Adrenal gland (tissue), 5 donors: ENCODE measurements around the gene IRS2.

Source experiments
- POLR2A ChIP-seq, 2 donors: fragments of 450-650 bp; IDR thresholded peaks; one replicate each; pipeline ENCODE4 v1.6.1; 2017; ENCODE audit warnings: antibody characterized with exemption in 2 of 2, mild to moderate bottlenecking in 2 of 2, moderate library complexity in 1 of 2
- TF ChIP-seq, protein P1 (sequence below), 6 experiments: fragments of 450-650 bp in 4 of 6; fragments of 200-600 bp in 2 of 6; sonication (generic) in 1 of 6; IDR thresholded peaks; 1 replicate in 5 of 6; 2 replicates in 1 of 6; pipeline versions ENCODE4 v1.5.1 to v1.8.0; 2016 to 2021; ENCODE audit warnings: antibody characterized with exemption in 6 of 6, mild to moderate bottlenecking in 2 of 6, moderate library complexity in 1 of 6
- donor health status: DM: no; HTN: no; CAD: no.

GRCh38 chr13:109740721-109741120 is 45.7 kb downstream of the IRS2 start:
- TF ChIP-seq, protein P1, sequence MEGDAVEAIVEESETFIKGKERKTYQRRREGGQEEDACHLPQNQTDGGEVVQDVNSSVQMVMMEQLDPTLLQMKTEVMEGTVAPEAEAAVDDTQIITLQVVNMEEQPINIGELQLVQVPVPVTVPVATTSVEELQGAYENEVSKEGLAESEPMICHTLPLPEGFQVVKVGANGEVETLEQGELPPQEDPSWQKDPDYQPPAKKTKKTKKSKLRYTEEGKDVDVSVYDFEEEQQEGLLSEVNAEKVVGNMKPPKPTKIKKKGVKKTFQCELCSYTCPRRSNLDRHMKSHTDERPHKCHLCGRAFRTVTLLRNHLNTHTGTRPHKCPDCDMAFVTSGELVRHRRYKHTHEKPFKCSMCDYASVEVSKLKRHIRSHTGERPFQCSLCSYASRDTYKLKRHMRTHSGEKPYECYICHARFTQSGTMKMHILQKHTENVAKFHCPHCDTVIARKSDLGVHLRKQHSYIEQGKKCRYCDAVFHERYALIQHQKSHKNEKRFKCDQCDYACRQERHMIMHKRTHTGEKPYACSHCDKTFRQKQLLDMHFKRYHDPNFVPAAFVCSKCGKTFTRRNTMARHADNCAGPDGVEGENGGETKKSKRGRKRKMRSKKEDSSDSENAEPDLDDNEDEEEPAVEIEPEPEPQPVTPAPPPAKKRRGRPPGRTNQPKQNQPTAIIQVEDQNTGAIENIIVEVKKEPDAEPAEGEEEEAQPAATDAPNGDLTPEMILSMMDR (IDR thresholded peaks at IDR 0.05), result no peak
- TF ChIP-seq POLR2A (IDR thresholded peaks at IDR 0.05), result no peak
